Umbilical cord (tissue), 2 donors: Measurements from ENCODE around the gene HERC6. TPM values are rescaled to one million over a fixed set of nuclear protein-coding genes. Genes with fewer than 3 reads are reported as not detected.
"Not testable (repeated sequence)": the region's sequence is repeated elsewhere in the genome, so short reads cannot be mapped to it uniquely, and the experiment has no call there.

Experiments used
- DNase-seq: peaks from one replicate; pipeline ENCODE4 v3.0.0-alpha.2; 2015; ENCODE audit warnings: low spot score
- total RNA-seq: library from RNA; depleted of rRNA; stranded (reverse); fragments of >200 nt; gene quantifications from one replicate; pipeline ENCODE4 v1.2.3, GENCODE V29; 2014; ENCODE audit warnings: low replicate concordance; ENCODE audit not compliant: insufficient read depth

Gene HERC6
- total RNA-seq, 1 donor from 2014 or later, result 21.7 TPM

DNA sequence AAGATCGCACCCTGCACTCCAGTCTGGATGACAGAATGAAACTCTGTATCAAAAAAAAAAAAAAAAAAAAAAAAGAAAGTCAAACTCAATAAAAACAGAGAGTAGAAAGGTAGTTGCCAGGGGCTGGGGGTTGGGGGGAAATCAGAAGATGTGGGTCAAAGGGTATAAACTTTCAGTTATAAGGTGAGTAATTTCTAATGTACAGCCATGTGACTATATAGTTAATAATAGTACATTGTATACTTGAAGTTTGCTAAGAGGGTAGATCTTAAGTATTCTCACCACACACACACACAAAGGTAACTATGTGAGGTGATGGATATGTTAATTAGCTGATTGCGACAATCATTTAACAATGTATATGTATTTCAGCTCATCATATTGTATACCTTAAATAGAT is 11.5 kb downstream of the HERC6 start:
- DNase-seq, result no peak

DNA sequence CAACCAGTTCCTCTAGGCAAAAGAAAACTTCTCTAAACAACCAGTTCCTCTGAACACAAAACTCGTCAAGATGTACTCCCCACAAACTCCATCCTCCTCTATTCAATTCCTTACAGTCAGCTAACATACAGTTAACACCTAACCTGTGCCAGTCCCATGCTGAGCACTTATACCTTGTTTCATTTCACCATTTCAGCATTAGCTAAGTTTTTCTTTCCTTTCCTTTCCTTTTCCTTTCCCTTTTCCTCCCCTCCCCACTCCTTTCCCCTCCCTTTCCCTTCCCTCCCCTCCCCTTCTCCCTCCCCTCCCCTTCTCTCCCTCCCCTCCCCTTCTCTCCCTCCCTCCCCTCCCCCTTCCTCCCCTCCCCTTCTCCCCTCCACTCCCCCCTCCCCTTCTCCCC is 13.1 kb downstream of the HERC6 start:
- DNase-seq, result no peak

DNA sequence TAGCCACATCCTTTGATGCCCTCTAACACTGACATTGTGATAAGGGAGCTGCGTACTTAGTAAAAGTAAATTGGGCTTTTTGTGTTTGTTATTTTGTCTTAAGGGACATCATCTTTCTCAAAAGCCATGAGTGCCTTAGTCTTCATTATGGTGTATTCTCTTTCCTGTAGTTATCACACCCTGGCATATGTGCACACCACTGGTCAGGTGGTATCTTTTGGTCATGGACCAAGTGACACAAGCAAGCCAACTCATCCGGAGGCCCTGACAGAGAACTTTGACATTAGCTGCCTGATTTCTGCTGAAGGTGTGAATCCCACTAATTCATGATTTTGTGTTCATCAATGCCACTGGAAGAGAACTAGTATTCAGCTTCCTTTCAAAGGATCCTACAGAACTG is 18.0 kb downstream of the HERC6 start:
- no peak for DNase-seq

DNA sequence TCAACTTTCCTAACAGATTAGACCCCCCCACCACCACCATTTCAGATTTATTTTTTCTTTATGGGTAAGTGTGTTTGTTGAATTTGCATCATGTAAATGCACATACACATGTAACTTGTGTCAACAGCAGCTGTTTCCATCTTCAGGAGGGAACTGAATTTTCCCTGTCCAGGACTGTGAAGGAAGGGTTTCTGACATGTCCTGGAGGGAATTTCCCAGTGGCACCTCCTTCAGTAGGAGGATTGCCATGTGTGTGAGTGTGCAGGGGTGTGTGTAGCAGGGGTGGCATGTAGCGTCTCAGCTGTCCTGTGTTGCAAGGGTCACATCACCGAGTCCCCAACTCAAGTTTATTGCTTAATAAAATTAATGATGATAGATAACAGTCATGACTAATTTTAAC is 19.7 kb downstream of the HERC6 start:
- DNase-seq, result no peak

DNA sequence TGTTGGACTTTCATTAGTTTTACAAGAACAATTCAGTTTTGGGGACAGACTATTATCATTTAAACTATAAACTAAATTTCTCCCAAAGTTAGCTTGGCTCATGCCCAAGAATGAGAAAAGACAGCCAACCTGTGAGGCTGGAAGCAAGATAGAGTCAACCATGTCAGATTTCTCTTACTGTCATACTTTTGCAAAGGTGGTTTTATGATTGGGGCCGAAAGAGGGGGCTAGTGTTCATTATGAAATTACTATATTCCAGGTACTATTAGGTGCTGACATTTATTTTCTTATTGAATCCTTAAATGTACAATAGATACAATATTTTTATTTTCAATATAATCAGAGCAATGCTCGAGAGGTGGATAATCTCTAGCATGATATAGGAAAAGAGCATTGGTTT is 30.6 kb downstream of the HERC6 start:
- DNase-seq, result no peak

DNA sequence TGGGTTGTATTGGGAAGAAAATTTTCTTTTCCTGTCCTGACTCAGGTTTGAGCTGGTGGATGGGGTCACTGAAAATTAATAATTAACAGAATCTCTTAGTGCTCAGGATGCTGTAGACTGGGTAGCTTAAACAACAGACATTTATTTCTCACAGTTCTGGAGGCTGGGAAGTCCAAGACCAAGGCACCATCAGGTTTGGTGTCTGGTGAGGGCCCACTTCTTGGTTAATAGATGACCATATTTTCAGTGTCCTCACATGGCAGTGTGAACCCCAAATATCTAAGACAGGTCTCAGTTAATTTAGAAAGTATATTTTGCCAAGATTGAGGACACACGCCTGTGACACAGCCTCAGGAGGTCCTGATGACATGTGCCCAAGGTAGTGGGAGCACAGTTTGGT is 31.1 kb downstream of the HERC6 start:
- DNase-seq, result no peak

DNA sequence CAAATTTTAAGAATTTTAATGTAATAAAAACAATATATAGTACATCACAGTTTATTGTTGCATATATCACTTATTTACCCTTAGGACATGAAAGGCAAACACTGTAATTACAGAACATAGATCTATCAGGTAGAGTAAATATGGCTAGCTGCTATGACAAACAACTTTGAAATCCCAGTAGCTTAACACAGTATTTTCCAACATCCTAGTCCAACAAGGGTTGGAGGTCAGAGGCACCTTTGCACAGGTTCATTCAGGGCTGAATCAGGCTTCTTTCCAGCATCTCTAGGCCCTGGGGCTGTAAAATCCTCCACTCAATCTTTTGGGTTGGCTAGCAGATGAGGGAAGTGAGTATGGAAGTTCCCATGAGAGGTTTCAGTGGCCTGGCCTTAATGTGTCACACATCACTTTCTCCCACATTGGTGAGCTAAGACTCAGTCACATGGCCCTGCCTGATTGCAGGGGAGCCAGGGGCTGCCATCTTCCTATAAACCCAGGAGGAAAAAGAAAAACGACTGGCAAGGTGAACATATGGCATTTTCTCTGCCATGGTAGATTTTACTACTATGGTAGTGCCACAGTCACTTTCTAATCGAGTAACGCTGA is 32.9 kb downstream of the HERC6 start:
- no peak for DNase-seq

DNA sequence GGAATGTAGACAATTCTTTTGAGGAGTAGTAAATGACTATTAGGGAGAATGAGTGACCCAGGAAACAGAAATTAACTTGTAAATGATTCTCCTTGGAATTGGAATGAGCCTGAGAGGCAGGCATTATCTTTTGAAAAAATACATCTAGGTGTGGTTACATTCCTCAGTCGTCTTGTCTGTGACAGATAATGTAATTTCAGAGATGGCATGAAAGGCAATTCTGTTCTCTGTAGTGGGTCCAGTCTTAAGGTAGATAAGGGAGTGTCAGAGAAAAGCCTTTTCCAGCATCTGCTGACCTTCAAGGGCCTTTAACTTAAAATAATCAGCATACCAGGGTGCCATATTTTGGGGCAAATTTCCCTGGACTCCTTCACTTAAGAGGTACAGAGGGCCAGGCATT is 35.1 kb downstream of the HERC6 start:
- no peak for DNase-seq

DNA sequence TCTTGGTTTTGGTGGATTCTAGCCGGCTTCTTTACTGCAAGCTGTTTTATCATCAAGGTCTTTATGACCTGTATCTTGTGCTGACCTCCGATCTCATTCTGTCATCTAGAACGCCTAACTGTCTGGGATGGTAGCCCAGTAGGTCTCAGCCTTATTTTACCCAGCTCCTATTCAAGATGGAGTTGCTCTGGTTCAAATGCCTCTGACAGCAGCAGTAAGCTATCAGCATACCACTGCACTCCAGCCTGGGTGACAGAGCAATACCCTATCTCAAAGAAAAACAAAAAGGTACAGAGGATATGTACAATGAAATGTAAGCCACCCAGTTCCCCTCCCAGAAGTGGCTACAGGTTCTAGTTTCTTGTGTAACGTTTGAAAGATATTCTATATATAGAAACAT is 36.1 kb downstream of the HERC6 start:
- DNase-seq, result no peak

DNA sequence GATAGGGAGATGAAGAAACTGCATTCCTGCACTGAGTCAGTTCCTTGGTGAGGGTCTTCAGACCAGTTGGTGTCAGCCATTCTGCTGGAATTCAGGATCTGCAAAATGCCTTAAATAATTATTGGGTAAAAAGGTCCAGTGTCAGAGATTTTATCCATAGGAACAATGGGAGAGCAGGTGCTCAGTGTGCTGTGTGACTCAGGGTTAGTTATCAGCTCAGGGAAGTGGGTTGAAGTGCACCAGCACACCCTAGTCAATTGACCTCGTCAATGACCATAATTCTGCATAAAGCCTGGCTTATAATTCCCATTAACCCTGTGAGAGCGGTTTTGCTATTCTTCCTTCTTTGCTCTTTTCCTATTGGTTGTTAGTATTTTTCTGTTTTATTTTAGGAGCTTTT is 37.3 kb downstream of the HERC6 start:
- no peak for DNase-seq

DNA sequence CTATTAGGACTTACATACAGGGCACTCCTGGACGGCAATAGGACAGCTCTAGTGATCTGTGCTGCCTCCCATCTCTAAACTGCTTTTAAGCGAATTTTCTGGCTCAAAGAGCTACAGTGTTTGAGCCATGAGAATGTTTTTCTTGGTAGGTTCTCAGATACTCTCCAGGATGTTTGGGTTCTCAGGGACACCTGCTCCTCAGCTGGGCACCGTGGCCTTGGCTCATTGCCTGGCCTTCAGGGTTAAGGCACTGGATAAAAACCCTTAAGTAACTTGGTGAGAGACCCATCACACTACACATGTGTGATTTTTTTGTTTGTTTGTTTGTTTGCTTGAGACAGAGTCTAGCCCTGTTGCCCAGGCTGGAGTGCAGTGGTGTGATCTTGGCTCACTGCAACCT is 39.8 kb downstream of the HERC6 start:
- DNase-seq, result no peak

DNA sequence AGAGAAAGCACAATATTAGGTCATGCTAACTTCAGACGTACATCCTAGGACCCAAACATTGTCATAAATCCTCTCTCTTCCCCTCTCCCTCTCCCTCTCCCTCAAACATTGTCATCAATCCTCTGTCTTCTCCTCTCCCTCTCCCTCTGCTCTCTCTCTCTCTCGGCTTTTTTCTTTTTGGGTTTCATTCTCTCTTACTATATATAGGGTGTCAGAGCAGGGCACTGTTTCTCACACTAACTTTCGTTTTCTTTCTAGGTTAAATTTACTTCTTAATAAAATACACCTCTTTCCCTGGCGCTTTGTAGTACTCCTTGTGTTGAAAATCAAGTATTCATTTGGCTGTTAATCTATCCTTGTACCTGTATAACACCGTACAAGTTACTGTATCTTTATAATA is 41.2 kb downstream of the HERC6 start:
- DNase-seq, result no peak

DNA sequence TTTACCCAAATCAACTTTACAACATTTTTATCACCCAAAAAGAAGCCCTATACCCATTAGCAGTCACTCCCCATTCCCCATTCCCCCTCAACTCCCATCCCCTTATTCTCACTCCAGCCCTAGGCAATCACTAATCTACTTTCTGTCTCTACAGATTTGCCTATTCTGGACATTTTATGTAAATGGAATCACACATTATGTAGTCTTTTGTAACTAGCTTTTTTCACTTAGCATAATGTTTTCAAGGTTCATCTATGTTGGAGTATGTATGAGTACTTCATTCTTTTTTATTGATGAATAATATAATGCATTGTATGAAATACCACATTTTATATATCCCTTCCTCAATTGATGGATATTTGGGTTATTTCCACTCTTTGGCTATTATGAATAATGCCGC is 42.2 kb downstream of the HERC6 start:
- no peak for DNase-seq

DNA sequence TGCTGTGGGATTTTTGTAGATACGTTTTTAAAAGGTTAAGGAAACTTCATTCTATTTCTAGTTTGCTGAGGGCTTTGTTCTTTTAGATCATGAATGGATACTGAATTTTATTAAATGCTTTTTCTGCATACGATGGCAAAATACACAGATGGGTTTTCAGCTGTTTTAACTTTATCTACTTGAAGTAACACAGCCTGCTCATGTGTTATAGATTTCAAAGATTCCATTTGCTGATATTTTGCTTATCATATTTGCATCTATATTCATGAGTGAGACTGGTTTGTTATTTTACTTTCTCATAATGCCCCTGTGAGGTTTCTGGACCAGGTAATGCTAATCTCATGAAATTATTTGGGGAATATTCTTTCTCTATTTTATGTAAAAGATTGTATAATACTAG is 43.8 kb downstream of the HERC6 start:
- no peak for DNase-seq

DNA sequence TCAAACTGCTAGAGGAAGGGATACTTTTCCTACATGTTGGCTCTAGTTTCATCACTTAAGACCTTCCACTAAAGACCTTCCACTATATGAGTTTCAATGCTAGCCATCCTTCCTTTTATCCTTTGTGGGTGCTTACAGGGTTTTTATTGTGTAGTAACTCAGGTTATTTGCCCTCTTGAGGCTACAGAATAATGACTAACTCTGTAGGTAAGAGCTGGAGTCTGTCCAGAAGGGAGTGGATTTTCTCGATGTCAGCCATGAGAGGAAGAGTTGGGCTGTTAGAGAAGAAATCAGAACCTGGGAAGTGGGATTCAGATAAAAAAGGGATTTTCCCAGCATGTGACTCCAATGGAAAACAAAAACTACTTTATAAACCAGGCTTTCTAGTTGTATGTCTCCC is 50.7 kb downstream of the HERC6 start:
- no peak for DNase-seq

DNA sequence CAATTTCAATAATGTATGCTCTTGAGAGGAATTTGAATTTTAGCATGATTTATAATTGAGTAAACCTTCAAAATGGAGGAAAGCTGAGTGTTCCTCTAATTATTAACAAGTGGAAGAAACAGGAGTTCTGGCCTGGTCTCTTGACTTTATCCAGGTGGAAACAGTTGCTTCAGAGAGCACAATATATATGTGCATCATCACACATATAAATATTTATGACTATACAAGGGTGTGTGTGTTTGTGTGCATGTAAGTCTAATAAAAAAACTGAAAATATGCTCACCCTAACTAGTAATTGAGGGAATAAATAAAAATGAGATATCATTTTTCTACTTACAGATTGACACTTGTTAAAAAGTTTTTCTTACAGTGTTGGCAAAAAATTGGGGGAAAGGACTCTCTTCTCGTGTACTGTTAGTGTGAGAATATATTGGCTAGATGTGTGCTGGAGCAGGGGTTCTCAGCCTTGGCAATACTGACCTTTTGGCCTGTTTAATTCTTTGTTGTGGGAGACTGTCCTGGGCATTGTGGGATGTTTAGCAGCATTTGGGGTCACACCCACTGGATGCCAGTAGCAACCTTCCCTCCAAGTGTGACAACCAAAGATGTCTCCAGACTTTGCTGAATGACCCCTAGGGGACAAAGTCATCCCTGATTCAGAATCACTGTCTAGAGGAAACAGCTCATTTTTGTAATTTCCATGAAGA is 57.5 kb downstream of the HERC6 start:
- DNase-seq, result no peak

DNA sequence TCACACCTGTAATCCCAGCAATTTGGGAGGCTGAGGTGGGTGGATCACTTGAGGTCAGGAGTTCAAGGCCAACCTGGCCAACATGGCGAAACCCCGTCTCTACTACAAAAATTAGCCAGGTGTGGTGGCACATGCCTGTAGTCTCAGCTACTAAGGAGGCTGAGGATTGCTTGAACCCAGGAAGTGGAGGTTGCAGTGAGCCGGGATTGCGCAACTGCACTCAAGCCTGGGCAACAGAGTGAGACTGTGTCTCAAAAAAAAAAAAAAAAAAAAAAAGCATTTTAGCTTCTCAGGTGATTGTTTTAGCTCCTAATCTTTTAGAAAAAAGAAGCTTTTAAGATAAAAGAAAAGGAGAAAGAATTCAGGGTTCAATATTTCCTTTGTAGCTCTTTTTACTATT is 59.2 kb downstream of the HERC6 start:
- DNase-seq, result not testable (repeated sequence)

DNA sequence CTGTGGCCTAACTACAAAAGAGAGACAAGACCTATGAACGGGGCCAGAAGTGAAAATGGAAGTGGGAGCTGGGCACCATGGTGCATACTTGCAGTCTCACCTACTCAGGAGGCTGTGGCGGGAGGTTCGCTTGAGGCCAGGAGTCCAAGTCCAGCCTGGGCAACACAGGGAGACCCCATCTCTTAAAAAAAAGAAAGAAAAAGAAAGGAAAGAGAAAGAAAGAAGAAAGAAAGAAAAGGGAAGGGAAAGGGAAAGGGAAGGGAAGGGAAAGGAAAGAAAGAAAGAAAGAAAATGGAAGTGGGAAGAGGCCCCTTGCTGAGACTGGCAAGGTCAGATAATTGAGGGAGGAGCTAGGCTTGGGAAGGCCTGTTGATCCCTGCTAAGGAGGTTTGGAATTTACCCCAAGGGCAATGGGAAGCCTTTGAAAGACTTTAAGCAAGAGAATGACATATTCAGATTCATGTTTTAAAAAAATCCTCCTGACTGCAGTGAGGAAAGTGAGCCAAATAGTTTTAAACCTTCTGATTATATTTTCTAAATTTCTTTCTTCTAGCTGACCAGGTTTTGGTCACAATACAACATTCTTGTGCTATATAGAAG is 60.6 kb downstream of the HERC6 start:
- peak; percentile 21 for DNase-seq

DNA sequence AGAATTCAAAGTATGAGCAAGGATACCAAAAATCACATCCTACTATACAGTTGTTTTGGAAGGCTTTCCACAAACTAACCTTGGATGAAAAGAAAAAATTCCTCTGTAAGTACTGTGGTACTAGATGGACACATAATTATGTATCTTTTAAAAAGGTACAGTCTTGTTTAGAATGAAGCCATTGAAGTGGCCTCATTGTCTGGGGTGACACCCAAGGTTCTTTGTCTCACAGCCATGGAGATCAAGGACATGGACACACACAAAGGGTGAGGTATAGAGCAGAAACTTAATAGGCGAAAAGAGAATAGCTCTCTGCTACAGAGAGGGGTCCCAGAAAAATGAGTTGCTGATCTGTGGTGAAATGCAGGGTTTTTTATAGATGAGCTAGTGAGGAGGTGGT is 61.5 kb downstream of the HERC6 start:
- DNase-seq, result no peak

DNA sequence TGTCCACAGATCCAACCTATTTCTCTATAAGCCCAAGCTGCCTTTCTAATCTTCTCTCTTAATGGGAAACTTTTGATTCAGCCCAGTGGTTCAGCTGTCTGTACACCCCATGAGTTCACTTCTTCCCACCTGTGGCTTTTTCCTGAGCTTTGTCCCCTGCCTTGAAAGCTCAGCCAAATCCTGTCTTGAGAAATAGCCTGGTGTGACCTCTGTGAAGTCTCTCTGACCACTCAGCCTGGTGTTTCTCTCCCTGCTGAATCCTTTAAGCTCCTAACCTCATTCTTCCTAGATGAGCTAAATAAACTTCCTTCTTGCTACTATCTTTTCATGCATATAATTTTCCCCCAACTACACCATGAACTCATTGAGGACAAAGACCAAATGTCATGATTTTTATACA is 63.0 kb downstream of the HERC6 start:
- no peak for DNase-seq

DNA sequence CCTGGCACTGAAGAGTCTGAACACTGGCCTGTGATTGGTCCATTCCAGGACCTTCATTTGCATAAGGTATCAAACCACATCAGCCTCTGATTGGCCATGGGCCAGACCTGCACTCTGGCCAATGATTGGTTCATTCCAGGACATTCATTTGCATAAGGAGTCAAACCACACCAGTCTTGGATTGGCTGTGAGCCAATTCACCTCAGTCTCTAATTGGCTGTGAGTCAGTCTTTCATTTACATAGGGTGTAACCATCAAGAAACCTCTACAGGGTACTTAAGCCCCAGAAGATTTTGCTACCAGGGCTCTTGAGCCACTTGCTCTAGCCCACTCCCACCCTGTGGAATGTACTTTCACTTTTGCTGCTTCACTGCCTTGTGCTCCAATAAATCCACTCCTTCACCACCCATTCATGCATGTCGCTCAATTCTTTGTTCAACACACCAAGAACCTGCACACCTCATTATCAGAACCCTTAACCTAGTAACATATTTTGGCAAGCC is 64.1 kb downstream of the HERC6 start:
- no peak for DNase-seq

DNA sequence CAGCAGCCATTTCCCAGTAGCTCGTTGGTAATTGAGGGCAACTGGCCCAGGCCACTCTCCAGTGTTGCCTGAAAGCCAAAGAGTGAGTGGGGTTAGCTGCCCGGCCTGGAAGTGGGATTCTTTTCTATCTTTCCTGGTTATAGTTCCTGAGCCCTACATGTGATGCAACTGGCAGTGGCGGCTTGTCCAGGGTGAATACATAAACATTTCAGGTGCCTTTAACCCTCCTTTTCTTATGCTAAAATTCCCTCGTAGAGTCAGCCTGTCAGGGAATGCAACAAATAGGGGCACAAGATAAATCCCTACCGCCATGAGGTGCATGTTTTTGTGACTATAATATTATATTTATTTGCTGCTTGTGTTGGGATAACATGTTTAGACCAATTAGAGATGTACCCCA is 64.8 kb downstream of the HERC6 start:
- no peak for DNase-seq

DNA sequence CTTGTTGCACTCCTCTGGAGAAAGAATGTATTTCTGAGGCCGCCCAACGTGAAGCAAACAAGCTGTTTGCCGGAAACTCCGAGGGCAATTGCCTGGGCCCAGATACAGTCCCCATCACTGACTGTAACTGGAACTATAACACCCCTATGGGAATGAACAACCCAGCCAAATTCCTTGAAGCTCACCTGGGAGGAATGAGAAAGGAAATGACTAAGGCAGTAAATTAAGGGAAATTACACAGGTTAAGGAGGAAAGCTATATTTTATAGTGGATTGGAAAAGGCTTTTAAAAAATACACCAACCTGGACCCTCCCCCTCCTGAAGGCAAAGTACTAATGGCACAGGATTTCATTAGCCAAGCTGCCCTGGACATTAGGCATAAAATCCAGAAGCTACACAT is 66.6 kb downstream of the HERC6 start:
- no peak for DNase-seq
